LNCAP (cell line): ENCODE data around the gene LYZL2.

ENCODE experiments used
- TF ChIP-seq, protein P1 (sequence below): fragments of 450-650 bp; IDR thresholded peaks from 2 replicates; pipeline ENCODE4 v1.5.1; 2017; ENCODE audit warnings: mild to moderate bottlenecking

Gene LYZL2

DNA sequence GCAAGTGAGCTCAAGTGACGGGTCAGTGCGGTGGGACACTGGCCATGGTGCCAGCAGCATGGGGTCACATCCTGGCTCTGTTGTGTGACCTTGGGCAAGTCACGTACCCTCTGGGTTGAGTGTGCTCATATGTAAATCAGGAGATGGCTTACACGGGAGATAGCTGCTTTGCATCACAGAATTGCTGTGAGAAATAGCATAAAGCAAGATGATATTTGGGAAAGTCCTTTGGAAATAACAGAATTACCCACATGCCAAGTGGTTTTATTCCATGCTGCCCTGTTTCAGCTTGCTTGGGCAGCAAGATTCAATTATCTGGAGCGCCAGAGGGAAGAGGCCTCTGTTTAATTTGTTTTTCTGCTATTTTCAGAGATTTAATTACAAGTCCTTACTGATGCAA is 48.9 kb downstream of the LYZL2 start:
- TF ChIP-seq, protein P1, sequence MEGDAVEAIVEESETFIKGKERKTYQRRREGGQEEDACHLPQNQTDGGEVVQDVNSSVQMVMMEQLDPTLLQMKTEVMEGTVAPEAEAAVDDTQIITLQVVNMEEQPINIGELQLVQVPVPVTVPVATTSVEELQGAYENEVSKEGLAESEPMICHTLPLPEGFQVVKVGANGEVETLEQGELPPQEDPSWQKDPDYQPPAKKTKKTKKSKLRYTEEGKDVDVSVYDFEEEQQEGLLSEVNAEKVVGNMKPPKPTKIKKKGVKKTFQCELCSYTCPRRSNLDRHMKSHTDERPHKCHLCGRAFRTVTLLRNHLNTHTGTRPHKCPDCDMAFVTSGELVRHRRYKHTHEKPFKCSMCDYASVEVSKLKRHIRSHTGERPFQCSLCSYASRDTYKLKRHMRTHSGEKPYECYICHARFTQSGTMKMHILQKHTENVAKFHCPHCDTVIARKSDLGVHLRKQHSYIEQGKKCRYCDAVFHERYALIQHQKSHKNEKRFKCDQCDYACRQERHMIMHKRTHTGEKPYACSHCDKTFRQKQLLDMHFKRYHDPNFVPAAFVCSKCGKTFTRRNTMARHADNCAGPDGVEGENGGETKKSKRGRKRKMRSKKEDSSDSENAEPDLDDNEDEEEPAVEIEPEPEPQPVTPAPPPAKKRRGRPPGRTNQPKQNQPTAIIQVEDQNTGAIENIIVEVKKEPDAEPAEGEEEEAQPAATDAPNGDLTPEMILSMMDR: no peak

DNA sequence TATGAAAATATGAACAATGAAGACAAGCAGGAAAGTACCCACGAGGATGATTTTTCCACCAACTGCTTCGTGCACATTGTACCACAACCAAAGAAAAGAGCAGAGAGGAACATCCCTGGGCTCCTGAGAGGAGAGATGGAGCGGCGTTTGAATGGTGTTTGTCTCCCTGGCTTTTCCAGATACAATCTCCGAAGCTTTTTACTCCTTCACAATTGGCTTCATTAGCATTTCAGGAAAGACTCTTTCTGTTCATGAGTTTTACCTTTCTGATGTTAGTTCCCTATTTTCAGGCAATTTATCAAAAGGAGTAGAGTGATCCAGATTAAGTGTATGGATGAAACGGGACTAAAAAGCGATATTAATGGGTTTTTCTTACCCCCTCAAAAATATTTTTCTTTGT is 49.3 kb downstream of the LYZL2 start:
- TF ChIP-seq, protein P1: no peak

DNA sequence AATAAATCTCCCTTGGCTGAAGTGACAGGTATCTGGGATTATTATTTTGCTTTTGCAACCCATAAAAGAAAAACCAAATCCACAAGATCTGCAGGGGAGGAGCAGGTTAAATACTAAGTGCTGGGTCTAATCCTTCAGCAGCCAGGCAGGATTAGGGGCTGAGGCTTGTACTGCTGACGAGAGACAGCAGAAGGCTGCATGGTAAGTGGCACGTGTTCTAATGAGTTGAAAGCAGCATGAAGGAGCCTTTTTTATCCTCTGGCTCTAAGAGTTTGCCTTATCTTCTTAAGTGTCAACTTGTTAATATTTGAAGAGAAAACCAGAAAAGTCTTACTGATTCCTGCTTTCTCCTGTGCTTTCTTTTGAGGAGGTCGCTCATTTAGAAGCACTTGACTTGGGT is 50.0 kb downstream of the LYZL2 start:
- TF ChIP-seq, protein P1: no peak

DNA sequence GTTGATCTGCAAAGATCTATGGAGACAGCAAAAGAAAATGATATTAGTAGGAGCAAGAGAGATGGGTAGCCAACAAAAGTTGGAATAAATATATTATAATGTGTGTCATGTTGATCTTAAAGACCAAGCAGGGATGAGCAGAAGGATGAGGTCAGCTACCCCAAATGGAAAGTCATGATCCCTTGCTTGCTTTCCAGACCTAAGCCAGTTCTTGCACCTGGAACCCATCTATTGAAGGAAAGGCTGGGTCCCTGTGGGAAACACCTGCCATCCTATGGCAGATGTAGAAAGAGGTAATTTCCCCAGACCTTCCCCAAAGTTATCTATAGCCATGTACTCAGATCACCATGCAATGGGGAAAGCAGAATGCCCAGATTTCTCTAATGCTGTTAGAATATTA is 52.5 kb downstream of the LYZL2 start:
- TF ChIP-seq, protein P1: no peak

DNA sequence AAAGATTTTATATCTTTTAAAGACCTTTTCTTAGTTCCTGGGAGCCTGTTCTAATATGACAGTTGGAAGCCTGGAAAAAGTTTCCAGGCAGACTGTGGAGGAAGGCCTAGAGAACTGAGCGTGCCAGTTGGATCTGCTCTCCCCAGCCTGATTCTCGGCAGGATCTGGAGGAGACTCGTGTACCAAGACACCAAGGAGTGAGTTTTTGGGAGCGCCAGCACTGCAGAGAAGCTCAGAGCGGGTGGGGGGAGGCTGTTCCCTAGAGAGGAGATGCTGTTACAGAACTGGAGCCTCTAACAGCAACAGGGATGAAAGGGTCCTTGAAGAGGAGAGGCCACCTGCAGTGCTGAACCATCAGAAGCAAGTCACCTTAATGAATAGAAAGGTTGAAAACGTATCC is 52.9 kb downstream of the LYZL2 start:
- TF ChIP-seq, protein P1: no peak

DNA sequence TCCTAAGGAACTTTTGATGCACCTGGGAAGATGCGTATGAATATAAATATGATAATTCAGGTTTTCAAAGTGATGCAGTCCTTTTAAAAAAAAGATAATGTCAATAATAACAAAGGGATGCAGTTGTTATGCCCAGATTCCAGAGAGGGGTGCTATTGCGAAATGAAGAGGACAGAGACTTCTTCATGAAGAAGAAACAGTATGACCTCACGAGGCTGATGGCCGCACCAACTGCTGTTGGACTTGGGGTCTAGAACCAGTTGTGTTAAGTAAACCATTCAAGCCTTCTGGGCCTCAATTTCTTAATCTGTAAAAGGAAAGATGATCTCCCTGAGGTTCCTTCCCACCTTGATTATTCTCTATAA is 55.1 kb downstream of the LYZL2 start:
- TF ChIP-seq, protein P1: no peak

DNA sequence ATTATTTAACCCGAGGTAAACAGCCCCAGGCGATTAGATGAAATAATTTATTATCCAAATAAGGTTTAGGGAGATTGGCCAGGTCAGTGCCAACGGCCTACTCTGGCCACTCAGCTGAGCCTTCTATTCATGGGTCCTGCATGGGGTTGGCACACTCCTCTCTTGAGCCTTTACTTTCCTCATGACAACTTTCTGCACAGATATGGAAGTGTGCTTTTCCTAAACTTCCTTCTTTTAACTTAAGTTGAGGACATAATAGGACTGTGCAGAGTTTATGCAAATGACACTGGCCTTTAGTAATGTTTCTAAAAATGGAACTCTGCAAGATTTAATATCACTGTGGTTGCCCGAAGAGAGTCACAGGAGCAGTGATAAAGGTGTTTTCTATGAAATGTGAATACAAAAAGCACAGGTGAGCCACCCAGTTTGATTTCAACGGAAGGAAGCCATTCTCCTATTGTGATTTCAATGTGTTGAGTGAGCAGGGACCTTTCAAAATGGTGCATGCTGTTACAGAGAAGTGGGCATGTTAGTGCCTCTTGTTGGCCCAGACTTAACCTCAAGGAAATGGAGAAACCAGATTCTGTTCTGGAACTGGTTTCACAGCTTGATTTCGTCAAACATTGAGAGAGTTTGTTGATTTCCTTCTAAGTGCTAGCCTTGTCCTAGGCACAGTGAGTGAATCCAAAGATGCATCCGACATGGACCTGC is 55.7 kb downstream of the LYZL2 start:
- TF ChIP-seq, protein P1: no peak

DNA sequence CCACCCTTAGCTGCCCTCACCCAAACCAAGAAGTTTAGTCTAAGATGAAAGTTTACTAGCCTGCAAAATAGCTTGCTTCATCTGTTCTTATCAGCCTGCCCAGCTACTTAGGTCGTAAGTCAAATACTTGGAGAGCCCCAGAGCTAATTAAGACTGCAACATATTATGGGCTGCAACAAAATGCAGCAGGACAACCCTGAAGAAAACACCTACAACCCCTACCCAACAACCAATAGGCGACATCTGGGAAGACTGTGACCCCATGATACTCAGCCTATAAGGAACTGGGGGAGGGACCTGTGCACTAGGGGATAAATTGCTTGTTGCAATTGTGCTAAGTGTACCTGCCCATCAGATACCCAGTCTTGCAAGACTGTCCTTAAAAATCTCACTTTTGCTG is 64.1 kb downstream of the LYZL2 start:
- TF ChIP-seq, protein P1: no peak
